Neuronal stem cell (in vitro differentiated cells): ENCODE measurements around the gene EVX1.
A peak's percentile ranks its signal among the peaks of the same experiment; 100 is the strongest.

Experiments used
- DNase-seq: peaks from one replicate; pipeline ENCODE4 v3.0.0-alpha.2; 2013; ENCODE audit warnings: low spot score
- H2AFZ ChIP-seq: one replicate; pipeline ENCODE4 v1.6.1; 2013; ENCODE audit warnings: mild to moderate bottlenecking, low read length, inconsistent platforms
- H2AK5ac ChIP-seq: 2 replicates; pipeline ENCODE4 v1.6.1; 2013; ENCODE audit warnings: low read depth, mild to moderate bottlenecking, inconsistent platforms, low read length, moderate library complexity, mixed read lengths
- H2BK120ac ChIP-seq: 2 replicates; pipeline ENCODE4 v1.6.1; 2013; ENCODE audit warnings: low read depth, mild to moderate bottlenecking, inconsistent platforms, low read length, moderate library complexity, mixed read lengths
- H2BK12ac ChIP-seq: one replicate; pipeline ENCODE4 v1.6.1; 2013; ENCODE audit warnings: low read length, inconsistent platforms
- H2BK15ac ChIP-seq: 2 replicates; pipeline ENCODE4 v1.6.1; 2013; ENCODE audit warnings: mild to moderate bottlenecking, low read length, inconsistent platforms, mixed read lengths
- H2BK5ac ChIP-seq: one replicate; pipeline ENCODE4 v1.6.1; 2013; ENCODE audit warnings: inconsistent platforms, mild to moderate bottlenecking, low read length, moderate library complexity
- H3K14ac ChIP-seq: one replicate; pipeline ENCODE4 v1.6.1; 2013; ENCODE audit warnings: low read length, inconsistent platforms
- H3K18ac ChIP-seq: 2 replicates; pipeline ENCODE4 v1.6.1; 2013; ENCODE audit warnings: low read length, inconsistent platforms
- H3K23ac ChIP-seq: 2 replicates; pipeline ENCODE4 v1.6.1; 2013; ENCODE audit warnings: low read depth, mild to moderate bottlenecking, mixed read lengths, low read length, inconsistent platforms; ENCODE audit not compliant: poor library complexity
- H3K27ac ChIP-seq: replicated peaks from 3 replicates; pipeline ENCODE4 v1.5.1; 2013; ENCODE audit warnings: low read length, inconsistent platforms
- H3K27me3 ChIP-seq, 3 experiments: 2 replicates each; pipeline ENCODE4 v1.6.1; 2013; ENCODE audit warnings: low read length in 3 of 3, mild to moderate bottlenecking in 2 of 3, inconsistent platforms in 1 of 3, low read depth in 1 of 3, mixed read lengths in 1 of 3, moderate library complexity in 1 of 3; ENCODE audit not compliant: control insufficient read depth in 3 of 3, insufficient read depth in 3 of 3
- H3K36me3 ChIP-seq, 2 donors: replicated peaks in 1 of 2; 2 replicates each; pipeline ENCODE4 v1.6.1; 2013; ENCODE audit warnings: low read length in 2 of 2; ENCODE audit not compliant: control insufficient read depth in 2 of 2, insufficient read depth in 2 of 2
- H3K4ac ChIP-seq: 2 replicates; pipeline ENCODE4 v1.6.1; 2013; ENCODE audit warnings: inconsistent platforms, mild to moderate bottlenecking, low read length, moderate library complexity
- H3K4me1 ChIP-seq, 2 donors: 1 replicate in 1 of 2; 2 replicates in 1 of 2; pipeline ENCODE4 v1.6.1; 2013; ENCODE audit warnings: low read length in 2 of 2, low read depth in 1 of 2; ENCODE audit not compliant: control insufficient read depth in 2 of 2, insufficient read depth in 1 of 2
- H3K4me2 ChIP-seq: one replicate; pipeline ENCODE4 v1.6.1; 2013; ENCODE audit warnings: mild to moderate bottlenecking, low read length, inconsistent platforms; ENCODE audit not compliant: insufficient read depth, poor library complexity, severe bottlenecking
- H3K4me3 ChIP-seq, 2 donors: 2 replicates each; pipeline ENCODE4 v1.5.1; 2013; ENCODE audit warnings: low read length in 2 of 2, mild to moderate bottlenecking in 2 of 2, inconsistent platforms in 1 of 2, moderate library complexity in 1 of 2
- H3K79me1 ChIP-seq: one replicate; pipeline ENCODE4 v1.6.1; 2013; ENCODE audit warnings: low read depth, mild to moderate bottlenecking, inconsistent platforms, low read length, moderate library complexity
- H3K9ac ChIP-seq: one replicate; pipeline ENCODE4 v1.6.1; 2013; ENCODE audit warnings: mild to moderate bottlenecking, low read depth, low read length, inconsistent platforms; ENCODE audit not compliant: poor library complexity
- H3K9me3 ChIP-seq, 2 donors: replicated peaks in 1 of 2; 2 replicates each; pipeline versions ENCODE3 to v1.6.1; 2013; ENCODE audit warnings: low read length in 2 of 2, mild to moderate bottlenecking in 2 of 2, inconsistent platforms in 1 of 2, low read depth in 1 of 2, mixed read lengths in 1 of 2, moderate library complexity in 1 of 2; ENCODE audit not compliant: control insufficient read depth in 2 of 2, insufficient read depth in 1 of 2
- H4K8ac ChIP-seq: one replicate; pipeline ENCODE4 v1.6.1; 2013; ENCODE audit warnings: low read depth, mild to moderate bottlenecking, inconsistent platforms, low read length, moderate library complexity
- H4K91ac ChIP-seq: one replicate; pipeline ENCODE4 v1.6.1; 2013; ENCODE audit warnings: low read length, low read depth, mild to moderate bottlenecking, inconsistent platforms; ENCODE audit not compliant: poor library complexity
- WGBS, 2 donors: extraction: QIAGEN DNeasy Blood & Tissue Kit; methylation state at CpG; one replicate each; pipeline ENCODE4 v1.1.7; 2013; ENCODE audit warnings: missing lambda C conversion rate in 2 of 2, mixed read lengths in 1 of 2; ENCODE audit not compliant: insufficient read length in 2 of 2, insufficient replicate concordance in 1 of 2; ENCODE audit errors: extremely low coverage in 2 of 2; 5-methylcytosine and 5-hydroxymethylcytosine counted together

EVX1 gene

DNA sequence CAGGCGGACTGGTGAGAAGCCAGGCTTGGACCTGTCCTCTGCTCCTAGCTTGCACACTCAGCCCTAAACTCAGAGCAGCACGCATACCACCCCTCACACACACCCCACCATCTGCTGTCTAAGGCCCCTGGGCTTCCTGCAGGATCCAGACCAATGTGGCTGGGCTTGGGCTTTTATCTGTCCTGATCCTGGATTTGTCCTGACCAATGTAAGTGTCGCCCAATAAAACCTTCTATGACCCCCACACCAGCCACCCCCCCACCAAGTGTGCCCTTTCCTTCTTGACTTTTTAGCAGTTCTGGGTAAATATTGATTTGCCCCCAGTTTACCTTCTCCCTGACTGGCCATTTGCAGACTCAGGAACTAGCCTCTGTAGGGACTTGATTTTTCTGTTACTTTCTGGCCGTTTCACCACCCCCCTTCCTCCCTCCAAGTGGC is 41.0 kb upstream of the EVX1 start:
- Histone ChIP-seq H3K18ac (no peak overlapping the region), H4K8ac (no peak overlapping the region), H3K4me2 (no peak overlapping the region), H3K36me3 (no peaks in the 10 kb centered on the region), H2AK5ac (no peak overlapping the region), H2BK15ac (no peak overlapping the region), H3K27ac (no peak overlapping the region), H3K23ac (no peak overlapping the region), H3K79me1 (no peaks in the 10 kb centered on the region), H2BK12ac (no peak overlapping the region), H3K9me3 (no peaks in the 10 kb centered on the region), H3K4me1 (peaks cover 0 to 1% of the 10 kb centered on the region in 2 donors), H3K4me3 (no peak overlapping the region), H4K91ac (no peak overlapping the region), H2BK120ac (no peak overlapping the region), H2AFZ (no peak overlapping the region), H3K9ac (no peak overlapping the region), H3K4ac (no peak overlapping the region), H3K14ac (no peak overlapping the region), H3K27me3 (peaks cover 73 to 94% (median 93%) of the 10 kb centered on the region in 3 experiments), H2BK5ac (no peak overlapping the region)
- no CpG with 5 or more reads among the region's 4 CpGs for WGBS, 2 donors
- no peak for DNase-seq

GRCh38 chr7:27202018-27202861 is 40.4 kb upstream of the EVX1 start:
- Histone ChIP-seq H3K23ac (peak overlapping the region; percentile 13), H3K4ac (no peak overlapping the region), H3K4me1 (peaks cover 0 to 1% of the 10 kb centered on the region in 2 donors), H3K4me3 (no peak overlapping the region), H3K36me3 (no peaks in the 10 kb centered on the region), H3K9me3 (no peaks in the 10 kb centered on the region), H3K14ac (no peak overlapping the region), H3K4me2 (no peak overlapping the region), H3K9ac (no peak overlapping the region), H3K27me3 (peaks cover 73 to 98% (median 94%) of the 10 kb centered on the region in 3 experiments), H2BK120ac (no peak overlapping the region), H3K18ac (no peak overlapping the region), H2BK12ac (no peak overlapping the region), H2BK5ac (no peak overlapping the region), H2AK5ac (no peak overlapping the region), H3K27ac (no peak overlapping the region), H4K91ac (no peak overlapping the region), H2BK15ac (no peak overlapping the region), H4K8ac (no peak overlapping the region), H2AFZ (no peak overlapping the region), H3K79me1 (no peaks in the 10 kb centered on the region)
- no CpG with 5 or more reads among the region's 30 CpGs for WGBS, 2 donors
- DNase-seq = no peak

DNA sequence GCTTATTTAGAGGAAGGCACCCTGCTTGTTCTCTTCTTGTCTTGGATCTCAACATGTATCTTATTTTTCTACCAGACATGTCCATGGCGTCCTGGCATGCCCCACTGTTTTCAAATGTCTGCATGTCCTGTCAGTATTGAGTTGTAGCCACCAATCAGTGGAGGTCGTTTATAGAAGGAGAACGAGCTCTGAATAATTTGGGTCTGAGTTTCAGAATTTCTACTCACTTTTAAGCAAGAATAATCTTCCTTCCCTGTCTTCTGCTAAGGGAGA is 39.8 kb upstream of the EVX1 start:
- Histone ChIP-seq H3K9me3 (no peaks in the 10 kb centered on the region), H4K91ac (no peak overlapping the region), H3K27me3 (peaks cover 72 to 97% (median 94%) of the 10 kb centered on the region in 3 experiments), H3K4me3 (no peak overlapping the region), H3K4ac (no peak overlapping the region), H3K14ac (no peak overlapping the region), H3K79me1 (no peaks in the 10 kb centered on the region), H3K4me2 (no peak overlapping the region), H3K23ac (no peak overlapping the region), H3K18ac (no peak overlapping the region), H3K36me3 (no peaks in the 10 kb centered on the region), H2AFZ (no peak overlapping the region), H2BK120ac (no peak overlapping the region), H3K27ac (no peak overlapping the region), H3K4me1 (peaks cover 0 to 1% of the 10 kb centered on the region in 2 donors), H3K9ac (no peak overlapping the region), H2BK12ac (no peak overlapping the region), H2BK5ac (no peak overlapping the region), H4K8ac (no peak overlapping the region), H2BK15ac (no peak overlapping the region), H2AK5ac (no peak overlapping the region)
- no CpG with 5 or more reads among the region's 3 CpGs for WGBS, 2 donors
- no peak for DNase-seq

DNA sequence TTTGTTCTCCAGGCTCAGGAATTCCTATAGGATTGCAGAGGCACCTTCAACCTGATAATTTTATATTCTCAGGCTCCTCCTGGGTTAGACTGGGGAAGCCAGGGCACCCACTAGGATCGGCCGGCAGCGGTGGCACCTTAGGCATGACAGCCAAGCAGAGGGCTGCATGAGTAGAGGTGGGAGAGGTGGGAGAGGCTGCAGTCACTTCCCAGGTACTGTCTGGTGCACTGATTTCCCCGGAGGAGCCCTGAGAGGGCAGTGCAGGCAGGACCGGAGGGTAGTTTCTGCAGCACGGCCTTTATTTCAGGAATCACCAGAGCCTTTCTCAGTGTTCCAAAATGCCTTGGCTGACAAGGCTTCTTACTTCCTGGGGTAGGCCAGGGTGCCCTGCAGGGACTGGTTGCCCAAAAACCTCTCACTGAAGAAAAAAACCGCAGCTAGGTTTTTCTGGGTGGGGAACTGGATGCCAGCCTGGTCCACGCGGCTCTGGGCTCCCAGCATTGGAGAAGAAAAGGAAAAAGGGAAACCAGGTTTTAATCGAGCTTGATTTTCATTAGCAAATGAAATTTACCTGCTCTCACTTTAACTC is 39.1 kb upstream of the EVX1 start:
- H2AFZ ChIP-seq = no peak overlapping the region
- H3K9me3 ChIP-seq = no peaks in the 10 kb centered on the region
- WGBS, 2 donors = no CpG with 5 or more reads among the region's 10 CpGs
- no peak overlapping the region for H4K91ac ChIP-seq
- no peak overlapping the region for H2BK5ac ChIP-seq
- no peak overlapping the region for H3K27ac ChIP-seq
- H4K8ac ChIP-seq = no peak overlapping the region
- H3K4me2 ChIP-seq = no peak overlapping the region
- H2BK15ac ChIP-seq = no peak overlapping the region
- H3K9ac ChIP-seq = no peak overlapping the region
- no peak overlapping the region for H3K4ac ChIP-seq
- no peak for DNase-seq
- H2BK120ac ChIP-seq = no peak overlapping the region
- no peaks in the 10 kb centered on the region for H3K36me3 ChIP-seq
- peaks cover 67 to 97% (median 94%) of the 10 kb centered on the region in 3 experiments for H3K27me3 ChIP-seq
- H3K18ac ChIP-seq = no peak overlapping the region
- no peak overlapping the region for H2BK12ac ChIP-seq
- H2AK5ac ChIP-seq = no peak overlapping the region
- H3K4me3 ChIP-seq = no peak overlapping the region
- H3K14ac ChIP-seq = no peak overlapping the region
- H3K79me1 ChIP-seq = no peaks in the 10 kb centered on the region
- H3K4me1 ChIP-seq = peaks cover 0 to 1% of the 10 kb centered on the region in 2 donors
- no peak overlapping the region for H3K23ac ChIP-seq
